ENCODE data around the gene PLA2G2A.
"Not testable (repeated sequence)": the region's sequence is repeated elsewhere in the genome, so short reads cannot be mapped to it uniquely, and the experiment has no call there.

PLA2G2A gene

GRCh38 chr1:19973616-19974015 is 5.8 kb downstream of the PLA2G2A start:
- DNase-seq (ENCODE audit: low spot score) = no peak

GRCh38 chr1:19971664-19972063 is 7.8 kb downstream of the PLA2G2A start:
- DNase-seq (ENCODE audit: low spot score) = no peak

- DNase-seq (ENCODE audit: low spot score) = no peak
Observed at GRCh38 chr1:19969898-19970660, 9.3 kb downstream of the PLA2G2A start.

- no peak for DNase-seq (ENCODE audit: low spot score)
Observed at GRCh38 chr1:19967808-19968207, 11.6 kb downstream of the PLA2G2A start.

- no peak for DNase-seq (ENCODE audit: low spot score)
Observed at GRCh38 chr1:19964542-19964941, 14.9 kb downstream of the PLA2G2A start.

GRCh38 chr1:19963636-19964035 is 15.8 kb downstream of the PLA2G2A start:
- no peak for DNase-seq (ENCODE audit: low spot score)

- no peak for DNase-seq (ENCODE audit: low spot score)
Observed at GRCh38 chr1:19960591-19960990, 18.8 kb downstream of the PLA2G2A start.

GRCh38 chr1:19957779-19958178 is 21.6 kb downstream of the PLA2G2A start:
- no peak for DNase-seq (ENCODE audit: low spot score)

- DNase-seq (ENCODE audit: low spot score) = no peak
Observed at GRCh38 chr1:19955534-19956170, 23.8 kb downstream of the PLA2G2A start.

- no peak for DNase-seq (ENCODE audit: low spot score)
Observed at GRCh38 chr1:19954059-19954458, 25.4 kb downstream of the PLA2G2A start.

GRCh38 chr1:19949016-19949415 is 30.4 kb downstream of the PLA2G2A start:
- DNase-seq (ENCODE audit: low spot score) = no peak

GRCh38 chr1:19946971-19947370 is 32.4 kb downstream of the PLA2G2A start:
- DNase-seq (ENCODE audit: low spot score) = no peak

- DNase-seq (ENCODE audit: low spot score) = no peak
Observed at GRCh38 chr1:19946331-19946751, 33.1 kb downstream of the PLA2G2A start.

- DNase-seq (ENCODE audit: low spot score) = no peak
Observed at GRCh38 chr1:19945914-19946313, 33.5 kb downstream of the PLA2G2A start.

GRCh38 chr1:19942657-19943056 is 36.8 kb downstream of the PLA2G2A start:
- no peak for DNase-seq (ENCODE audit: low spot score)

- no peak for DNase-seq (ENCODE audit: low spot score)
Observed at GRCh38 chr1:19942088-19942487, 37.3 kb downstream of the PLA2G2A start.

GRCh38 chr1:19941206-19941568 is 38.2 kb downstream of the PLA2G2A start:
- no peak for DNase-seq (ENCODE audit: low spot score)

- DNase-seq (ENCODE audit: low spot score) = no peak
Observed at GRCh38 chr1:19940486-19941205, 38.8 kb downstream of the PLA2G2A start.

GRCh38 chr1:19938472-19938871 is 40.9 kb downstream of the PLA2G2A start:
- no peak for DNase-seq (ENCODE audit: low spot score)

GRCh38 chr1:19936061-19936750 is 43.2 kb downstream of the PLA2G2A start:
- DNase-seq (ENCODE audit: low spot score) = no peak

GRCh38 chr1:19934336-19934735 is 45.1 kb downstream of the PLA2G2A start:
- no peak for DNase-seq (ENCODE audit: low spot score)

GRCh38 chr1:19932866-19933265 is 46.6 kb downstream of the PLA2G2A start:
- no peak for DNase-seq (ENCODE audit: low spot score)

GRCh38 chr1:19927130-19927421 is 52.3 kb downstream of the PLA2G2A start:
- DNase-seq (ENCODE audit: low spot score) = not testable (repeated sequence)
